ENCODE data around the gene AUTS2.

The AUTS2 gene

DNA sequence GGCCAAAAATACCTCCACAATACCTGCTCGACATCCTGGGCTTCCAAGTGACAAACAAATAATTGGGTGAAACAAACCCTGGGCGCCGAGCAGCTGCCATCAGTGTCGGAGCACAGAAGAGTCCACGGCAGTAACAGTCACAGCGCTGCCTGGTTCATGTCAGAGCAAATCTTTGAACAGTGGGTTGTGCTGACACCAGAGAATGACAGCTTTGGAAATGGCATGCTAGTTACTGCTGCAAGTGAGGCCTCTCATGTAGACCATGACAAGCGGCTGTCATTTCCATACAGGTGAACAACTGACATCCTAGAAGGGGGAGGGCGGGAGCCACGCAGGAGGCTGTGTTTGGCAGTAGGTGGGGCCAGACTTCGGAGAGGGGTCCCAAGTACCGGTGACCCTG lies 1113.2 kb downstream of the AUTS2 start:
- H3K4me1 Mint-ChIP-seq: peaks cover 38% of the 10 kb centered on the region

DNA sequence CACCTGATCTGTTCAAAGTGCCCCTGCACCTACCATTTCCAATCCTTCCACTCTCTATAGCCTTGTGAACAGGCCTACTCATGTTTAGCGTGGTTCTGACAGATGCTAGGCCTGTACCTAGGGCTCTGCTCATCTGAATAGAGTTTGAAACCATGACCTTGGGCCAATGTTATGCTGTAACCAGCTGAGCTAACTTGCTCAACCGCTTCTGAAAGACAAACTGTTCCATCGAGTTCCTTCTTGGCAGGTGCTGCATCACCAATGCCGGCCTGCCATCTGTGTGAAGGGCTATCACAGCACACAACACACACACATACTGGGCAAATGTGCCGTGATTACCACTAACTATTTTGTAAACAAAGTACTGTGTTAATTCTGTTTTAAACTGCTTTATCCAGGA lies 1114.7 kb downstream of the AUTS2 start:
- Mint-ChIP-seq H3K27me3 (ENCODE audit: low read depth, poor library complexity) (peaks cover 8% of the 10 kb centered on the region), H3K4me1 (peaks cover 42% of the 10 kb centered on the region), H3K27ac (no peak overlapping the region), H3K36me3 (ENCODE audit: low read depth) (peaks cover 66% of the 10 kb centered on the region), H3K4me3 (no peak overlapping the region), H3K9me3 (peaks cover 43% of the 10 kb centered on the region)
- TF ChIP-seq CTCF (IDR thresholded peaks at IDR 0.05): no peak
- no peak for DNase-seq

More for the DNA sequence above, 1113.2 kb downstream of the AUTS2 start:
- Mint-ChIP-seq H3K27me3 (ENCODE audit: low read depth, poor library complexity) (peaks cover 8% of the 10 kb centered on the region), H3K36me3 (ENCODE audit: low read depth) (peaks cover 75% of the 10 kb centered on the region), H3K9me3 (peaks cover 43% of the 10 kb centered on the region), H3K27ac (no peak overlapping the region), H3K4me3 (no peak overlapping the region)
- no peak for TF ChIP-seq CTCF (IDR thresholded peaks at IDR 0.05)
- no peak for DNase-seq

GRCh38 chr7:70714506-70715038 lies 1116.3 kb downstream of the AUTS2 start:
- Mint-ChIP-seq H3K36me3 (ENCODE audit: low read depth) (peaks cover 76% of the 10 kb centered on the region), H3K27ac (no peak overlapping the region), H3K4me3 (no peak overlapping the region), H3K27me3 (ENCODE audit: low read depth, poor library complexity) (peaks cover 11% of the 10 kb centered on the region), H3K4me1 (peaks cover 49% of the 10 kb centered on the region), H3K9me3 (peaks cover 43% of the 10 kb centered on the region)
- no peak for TF ChIP-seq CTCF (IDR thresholded peaks at IDR 0.05)
- DNase-seq: no peak

GRCh38 chr7:70717553-70718329 lies 1119.5 kb downstream of the AUTS2 start:
- H3K27ac Mint-ChIP-seq: peak overlapping the region; percentile 88
- peak overlapping the region; percentile 23 for H3K4me3 Mint-ChIP-seq

DNA sequence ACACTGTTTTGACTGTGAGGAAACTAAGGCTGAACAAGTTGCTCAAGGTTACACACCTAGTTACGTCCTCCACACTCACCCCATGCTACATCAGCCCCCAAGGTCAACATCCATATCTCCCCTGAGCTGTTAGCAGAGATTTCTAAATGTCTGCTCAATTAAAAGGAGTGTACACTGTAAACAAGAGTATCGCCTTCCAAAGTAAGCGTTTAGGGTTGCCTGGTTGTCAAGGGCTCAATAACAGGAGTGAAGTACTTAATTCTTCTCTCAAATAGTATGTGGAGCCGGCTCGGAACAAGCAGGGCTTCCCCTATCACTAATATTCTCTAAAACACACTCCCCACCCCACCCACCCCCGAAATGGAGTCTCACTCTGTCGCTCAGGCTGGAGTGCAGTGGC lies 1120.8 kb downstream of the AUTS2 start:
- Mint-ChIP-seq H3K9me3 (peaks cover 16% of the 10 kb centered on the region), H3K36me3 (ENCODE audit: low read depth) (peaks cover 74% of the 10 kb centered on the region), H3K4me3 (no peak overlapping the region), H3K27me3 (ENCODE audit: low read depth, poor library complexity) (peaks cover 8% of the 10 kb centered on the region), H3K27ac (peak overlapping the region; percentile 40), H3K4me1 (peaks cover 54% of the 10 kb centered on the region)
- no peak for DNase-seq
- no peak for TF ChIP-seq CTCF (IDR thresholded peaks at IDR 0.05)

More at GRCh38 chr7:70717553-70718329, 1119.5 kb downstream of the AUTS2 start:
- Mint-ChIP-seq H3K4me1 (peaks cover 54% of the 10 kb centered on the region), H3K9me3 (peaks cover 30% of the 10 kb centered on the region), H3K27me3 (ENCODE audit: low read depth, poor library complexity) (peaks cover 8% of the 10 kb centered on the region), H3K36me3 (ENCODE audit: low read depth) (peaks cover 74% of the 10 kb centered on the region)
- no peak for DNase-seq
- no peak for TF ChIP-seq CTCF (IDR thresholded peaks at IDR 0.05)
